Testis (tissue), 3 donors: ENCODE measurements around the gene TTLL11. TPM values are rescaled to one million over a fixed set of nuclear protein-coding genes. Genes with fewer than 3 reads are reported as not detected.

Source experiments
- DNase-seq: peaks from one replicate; pipeline ENCODE4 v3.0.0-alpha.2; 2019
- H3K27ac ChIP-seq, 2 donors: fragments of 200-600 bp; sonication (generic); one replicate each; pipeline ENCODE4 v1.5.1; 2019
- H3K27me3 ChIP-seq: fragments of 200-600 bp; sonication (generic); one replicate; pipeline ENCODE4 v1.5.1; 2019
- H3K36me3 ChIP-seq: fragments of 200-600 bp; sonication (generic); one replicate; pipeline ENCODE4 v1.5.1; 2017; ENCODE audit warnings: low read depth; ENCODE audit errors: missing control alignments
- H3K4me1 ChIP-seq: fragments of 200-600 bp; sonication (generic); one replicate; pipeline ENCODE4 v1.5.1; 2019
- H3K4me3 ChIP-seq, 2 donors: fragments of 200-600 bp; sonication (generic); one replicate each; pipeline ENCODE4 v1.5.1; 2017 to 2019
- H3K9me3 ChIP-seq: fragments of 200-600 bp; sonication (generic); one replicate; pipeline ENCODE4 v1.5.1; 2017
- CTCF ChIP-seq, 3 experiments: fragments of 450-650 bp in 2 of 3; fragments of 200-600 bp in 1 of 3; sonication (generic) in 1 of 3; IDR thresholded peaks; one replicate each; pipeline ENCODE4 v1.5.1; 2016 to 2019; ENCODE audit warnings: antibody characterized with exemption in 3 of 3, mild to moderate bottlenecking in 2 of 3, moderate library complexity in 1 of 3
- POLR2A ChIP-seq: fragments of 450-650 bp; IDR thresholded peaks from one replicate; pipeline ENCODE4 v1.6.1; 2017; ENCODE audit warnings: antibody characterized with exemption, mild to moderate bottlenecking, moderate library complexity
- WGBS, 2 donors: methylation state at CpG; one replicate each; pipeline ENCODE4 v1.1.5; 2018; 5-methylcytosine and 5-hydroxymethylcytosine counted together
- intact Hi-C: fragments of 100-400 bp; cut with DNase I; formaldehyde crosslinking; loops from one replicate; pipeline ENCODE4 v1.15.1; 2023; ENCODE audit warnings: low total_unique reads
- polyA plus RNA-seq: library from polyadenylated mRNA; stranded (reverse); fragments of 350-450 nt; fragmentation: Illumina TruSeq; extraction: RNeasy Lipid Tissue Mini Kit (QIAGEN cat#74804); gene quantifications from one replicate; pipeline ENCODE4 v1.2.3, GENCODE V29; 2014; ENCODE audit warnings: low read depth, low replicate concordance; ENCODE audit not compliant: insufficient read depth
- total RNA-seq, 2 donors: library from RNA; depleted of rRNA; stranded (reverse); fragments of >200 nt; gene quantifications; one replicate each; pipeline ENCODE4 v1.2.3, GENCODE V29; 2016

The TTLL11 gene
- total and polyA plus RNA-seq, 3 donors from 2014 or later: 17.8 to 36.5 (median 19.8) TPM

GRCh38 chr9:121871431-121872025 is 221.6 kb downstream of the TTLL11 start:
- DNase-seq: no peak
- Histone ChIP-seq H3K4me1 (no peaks in the 10 kb centered on the region), H3K4me3 (no peak overlapping the region), H3K27me3 (no peaks in the 10 kb centered on the region), H3K9me3 (no peaks in the 10 kb centered on the region), H3K36me3 (no peaks in the 10 kb centered on the region), H3K27ac (no peak overlapping the region)
- intact Hi-C loops: no loop called here
- TF ChIP-seq CTCF (IDR thresholded peaks at IDR 0.05) (no peak), POLR2A (no peak)
- 82 to 91% methylated on average over 8 of the region's 8 CpGs for WGBS, 2 donors

GRCh38 chr9:121870271-121870670 is 222.8 kb downstream of the TTLL11 start:
- TF ChIP-seq POLR2A (no peak), CTCF (IDR thresholded peaks at IDR 0.05) (no peak)
- H3K36me3 ChIP-seq: no peaks in the 10 kb centered on the region
- 87 to 96% methylated on average over 8 to 10 of the region's 10 CpGs for WGBS, 2 donors
- intact Hi-C loops: no loop called here
- H3K4me1 ChIP-seq: no peaks in the 10 kb centered on the region
- H3K27me3 ChIP-seq: no peaks in the 10 kb centered on the region
- H3K9me3 ChIP-seq: no peaks in the 10 kb centered on the region
- no peak overlapping the region for H3K27ac ChIP-seq
- DNase-seq: no peak
- no peak overlapping the region for H3K4me3 ChIP-seq

GRCh38 chr9:121868626-121869025 is 224.5 kb downstream of the TTLL11 start:
- no peak for TF ChIP-seq POLR2A
- no peak for TF ChIP-seq CTCF (IDR thresholded peaks at IDR 0.05)
- DNase-seq: no peak
- 91 to 97% methylated on average over 1 of the region's 1 CpG for WGBS, 2 donors
- Histone ChIP-seq H3K36me3 (no peaks in the 10 kb centered on the region), H3K4me1 (no peaks in the 10 kb centered on the region), H3K4me3 (no peak overlapping the region), H3K27ac (no peak overlapping the region), H3K27me3 (no peaks in the 10 kb centered on the region), H3K9me3 (no peaks in the 10 kb centered on the region)
- intact Hi-C loops: no loop called here

- 90 to 91% methylated on average over 1 of the region's 1 CpG for WGBS, 2 donors
- Histone ChIP-seq H3K4me1 (no peaks in the 10 kb centered on the region), H3K9me3 (no peaks in the 10 kb centered on the region), H3K27me3 (no peaks in the 10 kb centered on the region), H3K36me3 (no peaks in the 10 kb centered on the region), H3K27ac (no peak overlapping the region), H3K4me3 (no peak overlapping the region)
- intact Hi-C loops: no loop called here
- TF ChIP-seq CTCF (IDR thresholded peaks at IDR 0.05) (no peak), POLR2A (no peak)
- DNase-seq: no peak
These were observed 226.2 kb downstream of the TTLL11 start for GRCh38 chr9:121866927-121867326.

- H3K4me3 ChIP-seq: no peak overlapping the region
- no peaks in the 10 kb centered on the region for H3K36me3 ChIP-seq
- intact Hi-C loops: no loop called here
- no peak overlapping the region for H3K27ac ChIP-seq
- TF ChIP-seq CTCF (IDR thresholded peaks at IDR 0.05) (no peak), POLR2A (no peak)
- H3K27me3 ChIP-seq: no peaks in the 10 kb centered on the region
- DNase-seq: no peak
- H3K4me1 ChIP-seq: no peaks in the 10 kb centered on the region
- H3K9me3 ChIP-seq: no peaks in the 10 kb centered on the region
- 91% methylated on average over 7 of the region's 7 CpGs for WGBS, 2 donors
These were observed 227.2 kb downstream of the TTLL11 start for GRCh38 chr9:121865884-121866283.
